HT1080 (cell line): ENCODE data around the gene COL4A2. TPM values are rescaled to one million over a fixed set of nuclear protein-coding genes. Genes with fewer than 3 reads are reported as not detected.
A peak's percentile ranks its signal among the peaks of the same experiment; 100 is the strongest.
"Not testable (repeated sequence)": the region's sequence is repeated elsewhere in the genome, so short reads cannot be mapped to it uniquely, and the experiment has no call there.

ENCODE experiments used
- DNase-seq: peaks from one replicate; pipeline ENCODE4 v3.0.0-alpha.2; 2015; ENCODE audit warnings: low read depth
- total RNA-seq: library from RNA; depleted of rRNA; stranded (reverse); fragments of >200 nt; shearing (Covaris generic); gene quantifications from 2 replicates; pipeline ENCODE4 v1.2.3, GENCODE V29; 2014

Gene COL4A2
- total RNA-seq, 1 experiment from 2014 or later: 219 TPM

- no peak for DNase-seq
Observed at GRCh38 chr13:110320645-110321044, 13.6 kb downstream of the COL4A2 start.

GRCh38 chr13:110321573-110321972 lies 14.5 kb downstream of the COL4A2 start:
- DNase-seq: not testable (repeated sequence)

- no peak for DNase-seq
Observed at GRCh38 chr13:110322126-110322827, 15.2 kb downstream of the COL4A2 start.

GRCh38 chr13:110322828-110323171 lies 15.7 kb downstream of the COL4A2 start:
- DNase-seq: no peak

- DNase-seq: peak; percentile 77
Observed at GRCh38 chr13:110323172-110323891, 16.2 kb downstream of the COL4A2 start.

GRCh38 chr13:110324026-110324749 lies 17.1 kb downstream of the COL4A2 start:
- no peak for DNase-seq

- no peak for DNase-seq
Observed at GRCh38 chr13:110326263-110326904, 19.3 kb downstream of the COL4A2 start.

- DNase-seq: no peak
Observed at GRCh38 chr13:110327051-110327721, 20.1 kb downstream of the COL4A2 start.

- no peak for DNase-seq
Observed at GRCh38 chr13:110328573-110328972, 21.5 kb downstream of the COL4A2 start.

GRCh38 chr13:110329258-110329657 lies 22.2 kb downstream of the COL4A2 start:
- no peak for DNase-seq

GRCh38 chr13:110329798-110330461 lies 22.8 kb downstream of the COL4A2 start:
- DNase-seq: no peak

GRCh38 chr13:110330491-110331011 lies 23.5 kb downstream of the COL4A2 start:
- no peak for DNase-seq

- no peak for DNase-seq
Observed at GRCh38 chr13:110331362-110331761, 24.3 kb downstream of the COL4A2 start.

- DNase-seq: no peak
Observed at GRCh38 chr13:110332750-110333149, 25.7 kb downstream of the COL4A2 start.

- no peak for DNase-seq
Observed at GRCh38 chr13:110333837-110334236, 26.8 kb downstream of the COL4A2 start.

GRCh38 chr13:110334256-110334655 lies 27.2 kb downstream of the COL4A2 start:
- DNase-seq: no peak

GRCh38 chr13:110334841-110335490 lies 27.9 kb downstream of the COL4A2 start:
- DNase-seq: no peak

- DNase-seq: no peak
Observed at GRCh38 chr13:110336108-110336507, 29.0 kb downstream of the COL4A2 start.

GRCh38 chr13:110336681-110337080 lies 29.6 kb downstream of the COL4A2 start:
- DNase-seq: no peak

GRCh38 chr13:110337247-110337646 lies 30.2 kb downstream of the COL4A2 start:
- no peak for DNase-seq
